Measurements from ENCODE around the gene ATP1A1.

Gene ATP1A1

DNA sequence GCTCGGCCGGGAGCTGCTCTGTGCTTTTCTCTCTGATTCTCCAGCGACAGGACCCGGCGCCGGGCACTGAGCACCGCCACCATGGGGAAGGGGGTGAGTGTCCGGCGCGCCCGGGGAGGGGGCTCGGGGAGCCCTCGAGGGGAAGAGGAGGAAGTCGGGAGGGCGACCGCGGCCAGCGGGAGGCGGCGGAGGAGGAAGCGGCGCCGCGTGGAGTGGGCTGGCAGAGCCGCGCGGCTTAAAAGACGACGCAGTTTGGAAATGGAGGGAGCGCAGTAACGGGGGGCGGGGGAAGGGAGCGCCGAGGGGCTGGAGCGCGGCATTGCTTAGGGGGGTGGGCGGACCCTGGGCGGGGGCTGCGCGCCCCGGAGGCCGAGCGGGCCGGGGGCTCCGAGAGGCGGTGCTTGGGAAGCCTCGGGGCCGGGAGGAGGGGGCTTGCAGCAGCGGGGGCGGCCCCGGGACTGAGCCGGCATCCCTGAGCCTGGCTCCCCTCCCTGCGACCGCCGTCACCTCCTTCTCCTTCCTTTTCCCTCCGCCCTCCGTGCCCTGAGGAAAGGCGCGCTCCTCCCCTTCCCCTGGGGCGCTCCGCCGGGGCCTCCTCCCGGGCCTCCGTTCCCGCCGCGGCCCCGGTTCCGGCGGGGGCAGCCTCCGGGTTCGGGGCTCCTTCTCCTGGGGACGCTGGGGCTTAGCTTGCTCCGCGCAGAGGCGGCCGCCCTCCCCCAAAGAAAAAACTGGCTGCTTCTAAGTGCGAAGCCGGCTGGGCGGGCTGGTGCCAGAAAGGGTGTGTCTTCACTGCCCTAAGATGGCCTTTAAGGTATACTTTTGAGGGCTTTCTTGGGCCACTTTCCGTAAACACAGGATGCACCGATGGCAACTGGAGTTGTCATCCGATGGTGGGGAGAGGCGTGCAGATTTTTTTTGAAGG is 648 bp downstream of the ATP1A1 start (continued):
- TF ChIP-seq, protein P1, sequence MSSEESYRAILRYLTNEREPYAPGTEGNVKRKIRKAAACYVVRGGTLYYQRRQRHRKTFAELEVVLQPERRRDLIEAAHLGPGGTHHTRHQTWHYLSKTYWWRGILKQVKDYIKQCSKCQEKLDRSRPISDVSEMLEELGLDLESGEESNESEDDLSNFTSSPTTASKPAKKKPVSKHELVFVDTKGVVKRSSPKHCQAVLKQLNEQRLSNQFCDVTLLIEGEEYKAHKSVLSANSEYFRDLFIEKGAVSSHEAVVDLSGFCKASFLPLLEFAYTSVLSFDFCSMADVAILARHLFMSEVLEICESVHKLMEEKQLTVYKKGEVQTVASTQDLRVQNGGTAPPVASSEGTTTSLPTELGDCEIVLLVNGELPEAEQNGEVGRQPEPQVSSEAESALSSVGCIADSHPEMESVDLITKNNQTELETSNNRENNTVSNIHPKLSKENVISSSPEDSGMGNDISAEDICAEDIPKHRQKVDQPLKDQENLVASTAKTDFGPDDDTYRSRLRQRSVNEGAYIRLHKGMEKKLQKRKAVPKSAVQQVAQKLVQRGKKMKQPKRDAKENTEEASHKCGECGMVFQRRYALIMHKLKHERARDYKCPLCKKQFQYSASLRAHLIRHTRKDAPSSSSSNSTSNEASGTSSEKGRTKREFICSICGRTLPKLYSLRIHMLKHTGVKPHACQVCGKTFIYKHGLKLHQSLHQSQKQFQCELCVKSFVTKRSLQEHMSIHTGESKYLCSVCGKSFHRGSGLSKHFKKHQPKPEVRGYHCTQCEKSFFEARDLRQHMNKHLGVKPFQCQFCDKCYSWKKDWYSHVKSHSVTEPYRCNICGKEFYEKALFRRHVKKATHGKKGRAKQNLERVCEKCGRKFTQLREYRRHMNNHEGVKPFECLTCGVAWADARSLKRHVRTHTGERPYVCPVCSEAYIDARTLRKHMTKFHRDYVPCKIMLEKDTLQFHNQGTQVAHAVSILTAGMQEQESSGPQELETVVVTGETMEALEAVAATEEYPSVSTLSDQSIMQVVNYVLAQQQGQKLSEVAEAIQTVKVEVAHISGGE (tag by site-specific recombination; conservative IDR thresholded peaks at IDR 0.05; ENCODE audit: low read depth), result peak; percentile 28; the same call in 1 of the 2 replicates
- TF ChIP-seq ZNF629 (tag by site-specific recombination; IDR thresholded peaks at IDR 0.05), result no peak

GRCh38 chr1:116374353-116375147 is 1.5 kb downstream of the ATP1A1 start:
- ChIA-PET POLR2A (interaction anchor here (1.3 to 1.8 kb wide), 3 partner anchors 44 to 156 kb away, joined by 3 to 4 read pairs (median 3); no protein-coding TSS in a partner anchor), CTCF (interaction anchor here (0.6 to 2.2 kb wide), 3 partner anchors 23 to 235 kb away, joined by 3 to 7 read pairs (median 5); no protein-coding TSS in a partner anchor)
- Histone ChIP-seq H3K9me3 (ENCODE audit: control insufficient read depth, insufficient read depth, low read depth, low read length) (no peaks in the 10 kb centered on the region), H3K27ac (ENCODE audit: extremely low read depth, low read depth, low read length) (peak overlapping the region; percentile 80), H3K4me1 (ENCODE audit: control insufficient read depth, insufficient read depth, low read length) (peaks cover 31% of the 10 kb centered on the region), H3K4me3 (ENCODE audit: low read depth, low read length) (peak overlapping the region; percentile 73), H3K36me3 (ENCODE audit: control insufficient read depth in 2 of 2, insufficient read depth in 1 of 2, low read length in 2 of 2) (no peaks in the 10 kb centered on the region)
- TF ChIP-seq ZNF843 (tag by site-specific recombination; IDR thresholded peaks at IDR 0.05), result no peak
- TF ChIP-seq ZNF184 (tag by site-specific recombination; IDR thresholded peaks at IDR 0.05), result no peak
- peak; percentile 36; the same call in 1 of the 2 replicates for TF ChIP-seq TRIM28 (IDR thresholded peaks at IDR 0.05; ENCODE audit: borderline replicate concordance, low read length)
- no peak for TF ChIP-seq KLF16 (tag by site-specific recombination; IDR thresholded peaks at IDR 0.05)
- no peak for TF ChIP-seq ZNF394 (tag by site-specific recombination; IDR thresholded peaks at IDR 0.05; ENCODE audit: borderline replicate concordance)
- no peak for TF ChIP-seq ZNF426 (tag by site-specific recombination; IDR thresholded peaks at IDR 0.05)
- peak; percentile 82 for TF ChIP-seq ZNF76 (tag by site-specific recombination; IDR thresholded peaks at IDR 0.05; ENCODE audit: borderline replicate concordance, low read depth)
- TF ChIP-seq HIC1 (tag by site-specific recombination; IDR thresholded peaks at IDR 0.05), result no peak
- TF ChIP-seq, protein P2, sequence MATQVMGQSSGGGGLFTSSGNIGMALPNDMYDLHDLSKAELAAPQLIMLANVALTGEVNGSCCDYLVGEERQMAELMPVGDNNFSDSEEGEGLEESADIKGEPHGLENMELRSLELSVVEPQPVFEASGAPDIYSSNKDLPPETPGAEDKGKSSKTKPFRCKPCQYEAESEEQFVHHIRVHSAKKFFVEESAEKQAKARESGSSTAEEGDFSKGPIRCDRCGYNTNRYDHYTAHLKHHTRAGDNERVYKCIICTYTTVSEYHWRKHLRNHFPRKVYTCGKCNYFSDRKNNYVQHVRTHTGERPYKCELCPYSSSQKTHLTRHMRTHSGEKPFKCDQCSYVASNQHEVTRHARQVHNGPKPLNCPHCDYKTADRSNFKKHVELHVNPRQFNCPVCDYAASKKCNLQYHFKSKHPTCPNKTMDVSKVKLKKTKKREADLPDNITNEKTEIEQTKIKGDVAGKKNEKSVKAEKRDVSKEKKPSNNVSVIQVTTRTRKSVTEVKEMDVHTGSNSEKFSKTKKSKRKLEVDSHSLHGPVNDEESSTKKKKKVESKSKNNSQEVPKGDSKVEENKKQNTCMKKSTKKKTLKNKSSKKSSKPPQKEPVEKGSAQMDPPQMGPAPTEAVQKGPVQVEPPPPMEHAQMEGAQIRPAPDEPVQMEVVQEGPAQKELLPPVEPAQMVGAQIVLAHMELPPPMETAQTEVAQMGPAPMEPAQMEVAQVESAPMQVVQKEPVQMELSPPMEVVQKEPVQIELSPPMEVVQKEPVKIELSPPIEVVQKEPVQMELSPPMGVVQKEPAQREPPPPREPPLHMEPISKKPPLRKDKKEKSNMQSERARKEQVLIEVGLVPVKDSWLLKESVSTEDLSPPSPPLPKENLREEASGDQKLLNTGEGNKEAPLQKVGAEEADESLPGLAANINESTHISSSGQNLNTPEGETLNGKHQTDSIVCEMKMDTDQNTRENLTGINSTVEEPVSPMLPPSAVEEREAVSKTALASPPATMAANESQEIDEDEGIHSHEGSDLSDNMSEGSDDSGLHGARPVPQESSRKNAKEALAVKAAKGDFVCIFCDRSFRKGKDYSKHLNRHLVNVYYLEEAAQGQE (tag by site-specific recombination; IDR thresholded peaks at IDR 0.05), result peak; percentile 82
- no peak for TF ChIP-seq KLF9 (tag by site-specific recombination; IDR thresholded peaks at IDR 0.05; ENCODE audit: low read depth)
- TF ChIP-seq ZNF121 (tag by site-specific recombination; IDR thresholded peaks at IDR 0.05), result peak; percentile 43; the same call in 1 of the 2 replicates
- 0 out of 2 replicates have a peak, but pooled peaks have one; percentile 23 for TF ChIP-seq ZNF341 (tag by site-specific recombination; IDR thresholded peaks at IDR 0.05; ENCODE audit: low read depth)
